Mesothelial cell of epicardium (in vitro differentiated cells): Measurements from ENCODE around the gene HECTD2. TPM values are rescaled to one million over a fixed set of nuclear protein-coding genes. Genes with fewer than 3 reads are reported as not detected.

Experiments
- DNase-seq, 2 experiments: peaks; one replicate each; pipeline ENCODE4 v3.0.0; 2021; ENCODE audit warnings: low spot score in 2 of 2; ENCODE audit not compliant: unreplicated experiment in 2 of 2
- H3K27ac Mint-ChIP-seq: 2 replicates; pipeline ENCODE4 v1.8.0; 2021; ENCODE audit warnings: mixed read lengths
- H3K27me3 Mint-ChIP-seq: 2 replicates; pipeline ENCODE4 v1.8.0; 2021; ENCODE audit warnings: low read depth, mixed read lengths
- H3K36me3 Mint-ChIP-seq: 2 replicates; pipeline ENCODE4 v1.8.0; 2021; ENCODE audit warnings: mixed read lengths
- H3K4me1 Mint-ChIP-seq: 2 replicates; pipeline ENCODE4 v1.8.0; 2021; ENCODE audit warnings: mixed read lengths
- H3K4me3 Mint-ChIP-seq: 2 replicates; pipeline ENCODE4 v1.8.0; 2021; ENCODE audit warnings: mild to moderate bottlenecking, moderate library complexity, mixed read lengths
- H3K9me3 Mint-ChIP-seq: 2 replicates; pipeline ENCODE4 v1.8.0; 2021; ENCODE audit warnings: mixed read lengths
- total RNA-seq: library from RNA; stranded (reverse); gene quantifications from 3 replicates; pipeline ENCODE4 v1.2.1, GENCODE V29; 2021
- TF ChIP-seq, protein P1 (sequence below): fragments of 200-600 bp; sonication (generic); IDR thresholded peaks from one replicate; pipeline ENCODE4 v1.5.0; 2021; ENCODE audit warnings: antibody characterized with exemption; ENCODE audit not compliant: unreplicated experiment

HECTD2 gene
- total RNA-seq, 1 donor from 2014 or later: 22.5 TPM

DNA sequence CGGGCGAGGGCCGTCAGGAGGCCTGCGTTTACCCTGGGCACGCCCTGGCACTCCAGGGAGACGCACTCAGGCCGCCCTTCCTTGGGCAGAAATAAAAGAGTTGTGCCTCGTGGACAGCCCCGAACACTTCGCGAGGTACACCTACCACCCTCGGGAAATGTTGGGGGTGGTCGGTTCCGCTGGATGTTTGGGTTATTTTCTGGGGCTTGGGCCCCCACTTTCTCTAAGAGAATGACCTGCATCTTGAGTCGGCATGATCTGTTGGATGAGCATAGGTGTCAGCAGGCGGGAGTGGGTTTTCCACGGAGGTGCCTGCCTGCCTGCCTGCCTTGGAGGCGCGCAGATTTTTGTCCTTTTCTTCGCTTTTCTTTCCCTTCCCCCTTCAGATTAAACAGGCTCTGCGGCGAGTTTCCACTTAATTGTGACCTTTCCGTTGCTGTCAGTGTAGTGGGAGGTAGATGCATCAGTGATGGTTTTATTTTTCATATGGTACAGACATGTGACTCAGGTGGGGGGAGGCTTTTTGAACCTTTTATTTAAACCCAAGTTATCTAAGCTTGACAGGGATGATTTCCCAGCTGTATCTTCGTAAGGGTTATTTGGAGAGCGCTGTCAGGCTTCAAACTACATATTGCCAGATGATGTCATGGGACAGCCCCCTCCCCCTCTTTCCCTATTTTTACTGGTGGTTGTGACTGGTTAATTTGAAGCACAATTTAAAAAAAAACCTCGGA lies 661 bp downstream of the HECTD2 start:
- Mint-ChIP-seq H3K9me3 (no peaks in the 10 kb centered on the region), H3K27ac (peak overlapping the region; percentile 95), H3K27me3 (no peaks in the 10 kb centered on the region), H3K4me1 (peaks cover 29% of the 10 kb centered on the region), H3K36me3 (no peaks in the 10 kb centered on the region), H3K4me3 (peak overlapping the region; percentile 83)
- DNase-seq: peak in 1 of 2 experiments; percentile 41
- TF ChIP-seq, protein P1, sequence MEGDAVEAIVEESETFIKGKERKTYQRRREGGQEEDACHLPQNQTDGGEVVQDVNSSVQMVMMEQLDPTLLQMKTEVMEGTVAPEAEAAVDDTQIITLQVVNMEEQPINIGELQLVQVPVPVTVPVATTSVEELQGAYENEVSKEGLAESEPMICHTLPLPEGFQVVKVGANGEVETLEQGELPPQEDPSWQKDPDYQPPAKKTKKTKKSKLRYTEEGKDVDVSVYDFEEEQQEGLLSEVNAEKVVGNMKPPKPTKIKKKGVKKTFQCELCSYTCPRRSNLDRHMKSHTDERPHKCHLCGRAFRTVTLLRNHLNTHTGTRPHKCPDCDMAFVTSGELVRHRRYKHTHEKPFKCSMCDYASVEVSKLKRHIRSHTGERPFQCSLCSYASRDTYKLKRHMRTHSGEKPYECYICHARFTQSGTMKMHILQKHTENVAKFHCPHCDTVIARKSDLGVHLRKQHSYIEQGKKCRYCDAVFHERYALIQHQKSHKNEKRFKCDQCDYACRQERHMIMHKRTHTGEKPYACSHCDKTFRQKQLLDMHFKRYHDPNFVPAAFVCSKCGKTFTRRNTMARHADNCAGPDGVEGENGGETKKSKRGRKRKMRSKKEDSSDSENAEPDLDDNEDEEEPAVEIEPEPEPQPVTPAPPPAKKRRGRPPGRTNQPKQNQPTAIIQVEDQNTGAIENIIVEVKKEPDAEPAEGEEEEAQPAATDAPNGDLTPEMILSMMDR: no peak

DNA sequence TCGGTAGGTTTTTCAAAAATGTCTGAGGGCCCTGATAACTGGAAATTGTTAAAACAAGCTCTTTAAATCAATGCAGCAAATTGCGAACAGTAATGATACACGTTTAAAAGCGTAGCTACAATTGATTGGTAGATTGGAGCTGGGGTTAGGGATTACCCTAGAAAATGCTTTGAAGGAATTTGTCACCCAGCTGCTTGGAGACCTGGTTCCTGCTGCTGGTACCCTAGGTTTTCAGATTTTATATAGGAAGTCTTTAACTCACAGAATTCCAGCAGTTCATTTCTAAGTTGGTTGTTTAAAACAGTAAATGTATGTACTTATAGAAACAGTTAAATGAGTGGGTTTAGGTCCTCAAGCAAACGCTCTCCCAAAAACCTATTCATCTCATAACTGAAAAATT lies 1.5 kb downstream of the HECTD2 start:
- Mint-ChIP-seq H3K27ac (peak overlapping the region; percentile 28), H3K4me1 (peaks cover 31% of the 10 kb centered on the region), H3K9me3 (no peaks in the 10 kb centered on the region), H3K36me3 (no peaks in the 10 kb centered on the region), H3K27me3 (no peaks in the 10 kb centered on the region), H3K4me3 (peak overlapping the region; percentile 83)
- TF ChIP-seq, protein P1: no peak
- DNase-seq: no peak

DNA sequence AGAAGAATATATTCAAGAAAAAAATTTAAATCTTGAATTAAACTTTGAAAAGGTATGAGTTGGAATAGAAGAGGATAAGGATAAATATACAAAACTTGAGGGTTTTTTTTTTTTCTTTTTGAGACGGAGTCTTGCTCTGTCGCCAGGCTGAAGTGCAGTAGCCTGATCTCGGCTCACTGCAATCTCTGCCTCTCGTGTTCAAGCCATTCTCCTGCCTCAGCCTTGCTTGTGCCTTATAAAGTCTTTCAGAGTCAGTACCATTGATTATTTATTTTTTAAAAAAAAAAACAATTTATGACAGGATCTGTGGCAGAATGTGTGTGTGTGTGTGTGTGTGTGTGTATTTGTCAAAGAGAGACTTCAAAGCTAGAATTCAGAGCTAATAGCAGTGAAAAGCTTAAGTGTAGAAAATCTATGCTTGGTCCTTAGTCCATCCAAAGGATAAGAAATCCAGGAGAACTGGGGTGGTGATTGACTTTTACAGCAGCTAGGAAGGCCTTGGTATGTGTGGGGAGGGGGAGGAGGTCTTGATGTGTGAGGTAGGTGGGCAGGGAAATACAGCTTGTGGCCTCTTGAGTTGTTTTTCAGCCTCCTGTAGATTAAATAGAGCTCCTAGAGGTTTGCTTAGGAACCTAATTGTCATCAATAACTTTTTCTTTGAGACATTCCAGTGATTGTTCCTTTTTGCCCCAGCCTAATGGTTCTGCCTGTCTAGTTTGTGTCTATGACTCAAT lies 2.4 kb downstream of the HECTD2 start:
- no peak overlapping the region for H3K27ac Mint-ChIP-seq
- TF ChIP-seq, protein P1: no peak
- DNase-seq: no peak
- H3K27me3 Mint-ChIP-seq: no peaks in the 10 kb centered on the region
- peak overlapping the region; percentile 83 for H3K4me3 Mint-ChIP-seq
- no peaks in the 10 kb centered on the region for H3K36me3 Mint-ChIP-seq
- peaks cover 31% of the 10 kb centered on the region for H3K4me1 Mint-ChIP-seq
- H3K9me3 Mint-ChIP-seq: no peaks in the 10 kb centered on the region

DNA sequence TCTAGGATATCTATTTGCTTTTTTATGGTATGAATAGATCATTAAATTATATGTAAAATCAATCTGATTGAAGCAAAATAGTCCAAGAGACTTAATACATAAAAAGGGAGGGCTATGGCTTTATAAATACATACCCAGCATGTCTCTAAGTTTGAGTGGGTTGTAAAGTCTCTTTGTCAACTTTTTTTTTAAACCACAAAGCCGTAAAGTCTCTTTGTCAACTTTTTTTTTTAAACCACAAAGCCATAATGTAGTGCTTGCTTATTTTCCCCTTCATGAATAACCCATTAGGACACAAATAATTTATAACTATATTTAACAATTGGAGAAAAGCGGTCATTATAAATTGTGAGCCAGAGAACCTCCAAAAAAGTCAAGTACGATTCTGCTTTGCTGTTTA lies 5.7 kb downstream of the HECTD2 start:
- Mint-ChIP-seq H3K4me3 (no peak overlapping the region), H3K4me1 (peaks cover 18% of the 10 kb centered on the region), H3K9me3 (no peaks in the 10 kb centered on the region), H3K27ac (no peak overlapping the region), H3K27me3 (no peaks in the 10 kb centered on the region), H3K36me3 (no peaks in the 10 kb centered on the region)
- TF ChIP-seq, protein P1: no peak
- no peak for DNase-seq

DNA sequence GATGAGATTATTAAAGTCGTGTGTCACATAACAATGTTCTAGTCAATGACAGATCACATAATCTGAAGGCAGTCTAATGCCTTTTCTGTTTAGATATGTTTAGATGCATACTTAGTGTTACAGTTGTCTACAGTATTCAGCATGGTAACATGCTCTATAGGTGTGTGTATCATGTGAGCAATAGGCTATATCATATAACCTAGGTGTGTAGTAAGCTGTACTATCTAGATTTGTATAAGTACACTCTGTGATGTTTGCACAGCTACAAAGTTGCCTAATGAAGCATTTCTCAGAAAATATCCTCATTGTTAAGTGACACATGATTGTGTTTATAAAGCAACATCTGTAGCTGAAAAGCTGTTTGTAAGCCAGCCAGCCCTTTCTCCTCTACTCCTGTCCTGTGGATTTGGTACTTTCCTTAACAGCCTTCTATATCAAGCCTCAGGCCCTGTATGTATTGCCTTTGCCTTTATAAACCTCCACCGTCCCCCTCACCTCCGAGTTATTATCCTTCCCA lies 6.3 kb downstream of the HECTD2 start:
- H3K27ac Mint-ChIP-seq: no peak overlapping the region
- no peak overlapping the region for H3K4me3 Mint-ChIP-seq
- no peaks in the 10 kb centered on the region for H3K36me3 Mint-ChIP-seq
- no peak for DNase-seq
- peaks cover 15% of the 10 kb centered on the region for H3K4me1 Mint-ChIP-seq
- H3K9me3 Mint-ChIP-seq: no peaks in the 10 kb centered on the region
- no peaks in the 10 kb centered on the region for H3K27me3 Mint-ChIP-seq
- TF ChIP-seq, protein P1: no peak
